Tibial artery (tissue), 4 donors: Measurements from ENCODE around the gene KCNC3.

ENCODE experiments used
- DNase-seq, 2 donors: peaks; one replicate each; pipeline ENCODE4 v3.0.0-alpha.2; 2019
- H3K27ac ChIP-seq, 2 donors: fragments of 200-600 bp; sonication (generic) in 1 of 2; 1 replicate in 1 of 2; 2 replicates in 1 of 2; pipeline ENCODE4 v1.5.1; 2018 to 2019; ENCODE audit warnings: mild to moderate bottlenecking in 1 of 2
- H3K27me3 ChIP-seq, 2 donors: fragments of 200-600 bp; sonication (generic) in 1 of 2; one replicate each; pipeline versions ENCODE4 v1.5.1 to v1.6.0; 2016 to 2019
- H3K36me3 ChIP-seq, 3 donors: fragments of 200-600 bp; sonication (generic) in 2 of 3; one replicate each; pipeline ENCODE4 v1.5.1; 2016 to 2019; ENCODE audit warnings: mild to moderate bottlenecking in 2 of 3
- H3K4me1 ChIP-seq, 4 donors: fragments of 200-600 bp; sonication (generic) in 2 of 4; 1 replicate in 3 of 4; 2 replicates in 1 of 4; pipeline ENCODE4 v1.5.1; 2016 to 2019
- H3K4me3 ChIP-seq, 2 donors: fragments of 200-600 bp; sonication (generic) in 1 of 2; 1 replicate in 1 of 2; 2 replicates in 1 of 2; pipeline ENCODE4 v1.5.1; 2018 to 2019; ENCODE audit warnings: mild to moderate bottlenecking in 2 of 2
- H3K9me3 ChIP-seq, 3 donors: fragments of 200-600 bp; sonication (generic) in 1 of 3; one replicate each; pipeline ENCODE4 v1.5.1; 2016 to 2019
- intact Hi-C: fragments of 100-400 bp; cut with DNase I; formaldehyde crosslinking; loops from one replicate; pipeline ENCODE4 v1.15.0; 2023; ENCODE audit warnings: low total_unique reads
- TF ChIP-seq, protein P1 (sequence below), 2 experiments: fragments of 200-600 bp in 1 of 2; fragments of 450-650 bp in 1 of 2; IDR thresholded peaks; one replicate each; pipeline ENCODE4 v1.5.1; 2017 to 2019; ENCODE audit warnings: antibody characterized with exemption in 2 of 2, mild to moderate bottlenecking in 1 of 2, moderate library complexity in 1 of 2

Gene KCNC3

GRCh38 chr19:50309396-50310125, 19.6 kb downstream of the KCNC3 start:
- intact Hi-C loops: no loop called here
- TF ChIP-seq, protein P1, sequence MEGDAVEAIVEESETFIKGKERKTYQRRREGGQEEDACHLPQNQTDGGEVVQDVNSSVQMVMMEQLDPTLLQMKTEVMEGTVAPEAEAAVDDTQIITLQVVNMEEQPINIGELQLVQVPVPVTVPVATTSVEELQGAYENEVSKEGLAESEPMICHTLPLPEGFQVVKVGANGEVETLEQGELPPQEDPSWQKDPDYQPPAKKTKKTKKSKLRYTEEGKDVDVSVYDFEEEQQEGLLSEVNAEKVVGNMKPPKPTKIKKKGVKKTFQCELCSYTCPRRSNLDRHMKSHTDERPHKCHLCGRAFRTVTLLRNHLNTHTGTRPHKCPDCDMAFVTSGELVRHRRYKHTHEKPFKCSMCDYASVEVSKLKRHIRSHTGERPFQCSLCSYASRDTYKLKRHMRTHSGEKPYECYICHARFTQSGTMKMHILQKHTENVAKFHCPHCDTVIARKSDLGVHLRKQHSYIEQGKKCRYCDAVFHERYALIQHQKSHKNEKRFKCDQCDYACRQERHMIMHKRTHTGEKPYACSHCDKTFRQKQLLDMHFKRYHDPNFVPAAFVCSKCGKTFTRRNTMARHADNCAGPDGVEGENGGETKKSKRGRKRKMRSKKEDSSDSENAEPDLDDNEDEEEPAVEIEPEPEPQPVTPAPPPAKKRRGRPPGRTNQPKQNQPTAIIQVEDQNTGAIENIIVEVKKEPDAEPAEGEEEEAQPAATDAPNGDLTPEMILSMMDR (IDR thresholded peaks at IDR 0.05): no peak
- peaks cover 0 to 19% (median 0%) of the 10 kb centered on the region in 3 donors for H3K36me3 ChIP-seq
- H3K9me3 ChIP-seq: peaks cover 0 to 17% (median 14%) of the 10 kb centered on the region in 3 donors
- H3K27me3 ChIP-seq: peaks cover 0 to 52% of the 10 kb centered on the region in 2 donors
- no peak overlapping the region for H3K4me3 ChIP-seq
- no peak overlapping the region for H3K27ac ChIP-seq
- no peak for DNase-seq
- H3K4me1 ChIP-seq: peaks cover 0 to 15% (median 0%) of the 10 kb centered on the region in 4 donors

DNA sequence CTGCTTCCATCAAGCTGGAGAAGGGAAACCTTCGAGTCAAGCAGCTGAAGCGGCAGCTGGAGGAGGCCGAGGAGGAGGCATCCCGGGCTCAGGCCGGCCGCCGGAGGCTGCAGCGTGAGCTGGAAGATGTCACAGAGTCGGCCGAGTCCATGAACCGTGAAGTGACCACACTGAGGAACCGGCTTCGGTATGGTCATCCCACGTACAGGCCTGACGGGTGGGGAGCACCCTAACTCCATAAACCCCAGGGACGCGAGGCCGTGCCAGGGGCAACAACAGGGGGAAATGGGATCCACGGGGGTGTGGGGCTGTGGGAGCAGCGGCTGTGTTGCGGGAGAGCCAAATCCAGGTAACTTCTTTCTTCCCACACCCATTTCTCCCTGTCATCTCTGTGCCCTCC, 20.2 kb downstream of the KCNC3 start:
- no peak overlapping the region for H3K4me3 ChIP-seq
- peaks cover 0 to 17% (median 14%) of the 10 kb centered on the region in 3 donors for H3K9me3 ChIP-seq
- TF ChIP-seq, protein P1 (IDR thresholded peaks at IDR 0.05): no peak
- peaks cover 0 to 12% (median 0%) of the 10 kb centered on the region in 4 donors for H3K4me1 ChIP-seq
- peaks cover 0 to 47% of the 10 kb centered on the region in 2 donors for H3K27me3 ChIP-seq
- no peak overlapping the region for H3K27ac ChIP-seq
- intact Hi-C loops: no loop called here
- H3K36me3 ChIP-seq: peaks cover 0 to 19% (median 0%) of the 10 kb centered on the region in 3 donors
- DNase-seq: no peak

GRCh38 chr19:50303558-50303957, 25.6 kb downstream of the KCNC3 start:
- Histone ChIP-seq H3K4me1 (no peaks in the 10 kb centered on the region), H3K9me3 (peaks cover 0 to 22% (median 20%) of the 10 kb centered on the region in 3 donors), H3K36me3 (peaks cover 0 to 8% (median 0%) of the 10 kb centered on the region in 3 donors), H3K27ac (no peak overlapping the region), H3K4me3 (no peak overlapping the region), H3K27me3 (no peaks in the 10 kb centered on the region)
- intact Hi-C loops: no loop called here
- TF ChIP-seq, protein P1 (IDR thresholded peaks at IDR 0.05): no peak
- DNase-seq: no peak

DNA sequence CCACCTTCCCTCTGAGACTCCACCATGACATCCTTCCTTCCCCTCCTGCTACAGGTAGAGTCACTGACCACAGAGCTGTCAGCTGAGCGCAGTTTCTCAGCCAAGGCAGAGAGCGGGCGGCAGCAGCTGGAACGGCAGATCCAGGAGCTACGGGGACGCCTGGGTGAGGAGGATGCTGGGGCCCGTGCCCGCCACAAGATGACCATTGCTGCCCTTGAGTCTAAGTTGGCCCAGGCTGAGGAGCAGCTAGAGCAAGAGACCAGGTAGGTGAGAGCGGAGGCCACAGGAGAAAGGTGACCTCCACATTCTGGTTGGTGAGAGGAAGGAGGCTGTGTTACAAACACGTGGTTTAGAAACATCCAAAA, 27.6 kb downstream of the KCNC3 start:
- TF ChIP-seq, protein P1 (IDR thresholded peaks at IDR 0.05): no peak
- Histone ChIP-seq H3K27me3 (no peaks in the 10 kb centered on the region), H3K27ac (no peak overlapping the region), H3K9me3 (peaks cover 0 to 7% (median 5%) of the 10 kb centered on the region in 3 donors), H3K4me1 (no peaks in the 10 kb centered on the region), H3K36me3 (no peaks in the 10 kb centered on the region), H3K4me3 (no peak overlapping the region)
- no peak for DNase-seq
- intact Hi-C loops: no loop called here

DNA sequence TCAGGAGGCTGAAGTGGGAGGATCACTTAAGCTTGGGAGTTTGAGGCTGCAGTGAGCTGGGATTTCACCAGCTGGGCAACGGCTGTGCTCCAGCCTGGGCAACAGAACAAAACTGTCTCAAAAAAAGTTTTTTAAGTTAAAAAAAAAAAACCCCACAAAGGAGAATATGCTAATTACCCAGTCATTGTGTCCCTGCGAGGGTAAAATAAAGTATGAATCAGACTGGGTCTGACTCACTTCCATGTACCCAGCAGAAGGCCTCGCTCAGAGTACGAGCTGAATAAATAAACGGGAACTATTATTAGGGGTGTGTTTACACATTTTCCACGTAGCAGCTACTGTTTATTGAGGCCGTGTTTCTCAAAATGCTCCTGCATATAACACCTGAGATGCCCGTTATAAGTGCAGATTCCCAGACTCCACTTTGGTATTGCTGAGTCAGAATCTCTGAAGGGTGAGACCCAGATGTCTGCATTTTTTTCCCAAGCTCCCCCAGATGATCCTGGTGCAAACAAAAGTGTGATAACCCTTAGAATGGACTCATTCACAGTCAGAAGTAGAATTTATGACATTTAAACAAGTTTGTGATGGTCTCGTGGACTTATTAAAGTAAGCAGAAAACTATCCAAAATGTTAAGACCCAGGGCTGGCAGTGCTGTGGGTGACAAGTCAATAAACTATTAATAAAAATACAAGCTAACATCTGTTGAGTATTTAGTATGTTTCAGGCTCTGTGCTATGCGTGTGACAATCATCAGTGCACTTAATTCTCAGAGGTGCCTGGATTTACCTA, 28.2 kb downstream of the KCNC3 start:
- Histone ChIP-seq H3K27me3 (no peaks in the 10 kb centered on the region), H3K9me3 (peaks cover 0 to 7% (median 5%) of the 10 kb centered on the region in 3 donors), H3K36me3 (no peaks in the 10 kb centered on the region), H3K27ac (no peak overlapping the region), H3K4me1 (no peaks in the 10 kb centered on the region), H3K4me3 (no peak overlapping the region)
- TF ChIP-seq, protein P1 (IDR thresholded peaks at IDR 0.05): no peak
- no peak for DNase-seq
- intact Hi-C loops: no loop called here
